ENCODE data around the gene SH3BGR.
"Not testable (repeated sequence)": the region's sequence is repeated elsewhere in the genome, so short reads cannot be mapped to it uniquely, and the experiment has no call there.

The SH3BGR gene

GRCh38 chr21:39451332-39452206 lies at the start of gene SH3BGR:
SH3BGR (plus strand) TSS chr21:39451970; CDS start chr21:39452097, 127 bp downstream.
- DNase-seq = no peak

- DNase-seq = no peak
Measured at GRCh38 chr21:39406065-39406464, 45.7 kb upstream of the SH3BGR start.

DNA sequence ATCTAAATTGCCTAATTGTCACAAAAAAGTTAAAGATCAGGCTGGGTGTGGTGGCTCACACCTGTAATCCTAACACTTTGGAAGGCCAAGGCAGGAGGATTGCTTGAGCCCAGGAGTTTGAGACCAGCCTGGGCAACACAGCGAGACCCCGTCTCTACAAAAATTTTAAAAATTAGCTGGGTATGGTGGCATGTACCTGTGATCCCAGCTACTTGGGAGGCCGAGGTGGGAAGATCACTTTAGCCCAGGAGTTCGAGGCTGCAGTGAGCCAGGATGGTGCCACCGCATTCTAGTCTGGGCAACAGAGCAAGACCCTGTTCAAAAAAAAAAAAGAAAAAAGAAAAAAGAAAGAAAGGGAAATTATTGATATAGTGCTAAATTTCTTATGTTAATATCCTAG lies 32.6 kb upstream of the SH3BGR start:
- DNase-seq = not testable (repeated sequence)

- no peak for DNase-seq
Measured at GRCh38 chr21:39422527-39423241, 29.1 kb upstream of the SH3BGR start.

DNA sequence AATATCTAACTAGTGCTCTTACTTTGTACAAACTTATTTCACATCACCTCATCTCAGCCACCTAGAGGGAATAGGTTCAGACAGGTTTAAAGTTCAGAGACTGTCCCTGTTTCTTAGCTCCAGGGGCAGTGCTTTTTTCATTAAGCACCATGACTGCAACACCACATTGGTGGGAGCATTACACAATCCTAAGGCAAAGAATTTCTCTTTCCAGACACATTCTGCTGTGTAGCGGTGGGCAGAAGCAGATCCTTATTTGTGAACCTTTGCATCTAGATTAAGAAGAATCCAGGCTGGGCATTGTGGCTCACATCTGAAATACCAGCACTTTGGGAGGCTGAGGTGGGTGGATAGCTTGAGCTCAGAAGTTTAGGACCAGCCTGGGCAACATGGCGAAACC lies 22.3 kb upstream of the SH3BGR start:
- no peak for DNase-seq

DNA sequence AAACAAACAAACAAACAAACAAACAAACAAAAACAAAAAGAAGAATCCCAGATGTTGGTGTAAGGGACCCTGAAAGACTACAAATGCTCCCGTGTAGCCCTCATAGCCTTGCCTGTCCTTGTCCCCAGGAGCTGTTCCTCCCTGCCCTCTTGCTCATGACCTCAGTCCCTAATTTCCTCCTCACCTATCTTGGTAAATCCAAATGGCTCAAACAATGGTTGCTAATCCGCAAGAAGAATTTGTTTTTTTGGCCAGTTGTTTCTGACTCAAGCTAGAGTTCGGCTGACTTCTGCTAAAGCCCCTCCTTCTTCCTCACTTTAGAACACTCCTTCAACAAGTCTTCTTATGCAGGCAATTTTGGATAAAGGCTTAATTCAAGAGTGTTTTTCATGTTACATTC lies 21.8 kb upstream of the SH3BGR start:
- no peak for DNase-seq

- no peak for DNase-seq
Measured at GRCh38 chr21:39430457-39430856, 21.3 kb upstream of the SH3BGR start.

DNA sequence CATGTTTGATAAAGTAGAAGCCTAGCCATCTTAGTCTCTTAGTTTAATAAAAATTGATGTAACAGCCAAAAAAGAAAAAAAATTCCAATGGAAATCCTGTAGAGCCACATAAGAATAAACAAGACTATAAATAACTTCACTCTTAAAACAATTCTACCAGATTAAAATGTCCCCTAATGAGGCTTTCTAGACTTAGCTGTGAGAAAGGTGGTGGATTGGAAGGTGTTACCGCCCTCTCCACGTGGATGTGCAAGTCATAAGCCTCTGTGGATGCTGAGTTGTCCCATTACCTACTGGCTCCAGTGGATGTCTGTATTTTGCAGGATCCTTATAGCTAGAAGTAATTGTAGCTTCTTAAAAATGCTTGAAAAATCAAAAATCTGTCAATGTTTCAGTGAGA lies 20.8 kb upstream of the SH3BGR start:
- no peak for DNase-seq

DNA sequence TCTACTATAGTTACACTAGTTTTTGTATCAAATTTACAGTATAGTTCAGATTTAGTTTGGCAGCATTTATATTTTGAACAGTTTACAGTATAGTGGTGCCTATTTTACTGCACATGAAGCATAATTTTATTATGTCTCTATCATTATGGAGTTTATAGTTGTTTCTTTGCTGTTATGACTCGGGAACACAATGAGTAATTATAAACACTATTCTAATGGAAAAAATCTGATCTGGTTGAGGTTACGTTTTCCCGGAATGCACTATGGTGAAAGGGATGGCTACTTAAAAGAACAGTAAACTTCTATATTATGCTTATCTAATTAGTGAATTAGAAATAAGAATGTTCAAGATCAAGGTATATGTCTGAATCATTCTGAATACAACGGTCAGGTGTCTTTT lies 16.8 kb upstream of the SH3BGR start:
- DNase-seq = no peak

GRCh38 chr21:39439232-39439631 lies 12.5 kb upstream of the SH3BGR start:
- no peak for DNase-seq

DNA sequence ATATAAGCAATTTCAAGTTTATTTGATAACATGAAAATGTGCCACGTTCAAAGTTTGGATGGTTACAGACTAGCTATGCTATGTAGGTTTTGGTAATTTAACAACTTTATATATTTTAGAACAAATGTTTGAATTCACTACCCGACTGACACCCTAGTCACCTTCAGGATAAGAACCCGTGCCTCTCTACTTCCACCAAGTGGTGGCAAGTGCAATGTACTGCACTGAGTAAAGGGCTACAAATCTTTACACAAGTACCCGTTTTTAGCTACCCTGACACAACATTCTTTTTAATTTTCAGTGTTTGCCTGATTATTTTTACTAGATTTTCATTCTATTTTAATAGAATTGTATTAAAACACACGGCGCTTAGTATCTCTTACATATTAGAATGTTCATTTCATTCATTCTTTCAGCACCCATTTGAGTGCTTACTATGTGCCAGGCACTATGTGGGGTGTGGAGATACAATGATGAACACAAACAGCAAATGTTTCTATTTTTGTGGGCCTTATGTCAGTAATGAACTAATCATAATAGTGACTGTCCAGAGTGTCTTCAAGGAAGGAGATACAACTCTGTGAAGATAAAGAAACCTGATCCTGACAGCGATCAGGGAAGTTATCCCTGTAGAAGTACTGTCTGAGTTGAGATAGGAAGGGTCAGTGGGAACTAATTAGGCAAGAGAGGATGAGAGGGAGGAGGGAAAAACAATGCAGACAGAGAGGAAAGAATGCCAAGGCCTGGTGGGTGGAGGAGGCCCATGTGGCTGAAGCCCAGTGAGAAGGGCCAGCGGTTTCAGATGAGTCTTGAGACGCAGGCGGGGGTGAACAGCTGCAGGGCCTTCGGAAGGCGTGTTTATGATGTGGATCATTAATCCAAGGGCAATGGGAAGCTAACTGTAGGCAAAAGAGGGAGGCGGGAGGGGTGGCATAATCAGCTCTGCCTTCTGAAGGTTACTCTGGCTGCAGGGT lies 10.0 kb upstream of the SH3BGR start:
- DNase-seq = peak; percentile 29

- no peak for DNase-seq
Measured at GRCh38 chr21:39444421-39445180, 7.2 kb upstream of the SH3BGR start.

DNA sequence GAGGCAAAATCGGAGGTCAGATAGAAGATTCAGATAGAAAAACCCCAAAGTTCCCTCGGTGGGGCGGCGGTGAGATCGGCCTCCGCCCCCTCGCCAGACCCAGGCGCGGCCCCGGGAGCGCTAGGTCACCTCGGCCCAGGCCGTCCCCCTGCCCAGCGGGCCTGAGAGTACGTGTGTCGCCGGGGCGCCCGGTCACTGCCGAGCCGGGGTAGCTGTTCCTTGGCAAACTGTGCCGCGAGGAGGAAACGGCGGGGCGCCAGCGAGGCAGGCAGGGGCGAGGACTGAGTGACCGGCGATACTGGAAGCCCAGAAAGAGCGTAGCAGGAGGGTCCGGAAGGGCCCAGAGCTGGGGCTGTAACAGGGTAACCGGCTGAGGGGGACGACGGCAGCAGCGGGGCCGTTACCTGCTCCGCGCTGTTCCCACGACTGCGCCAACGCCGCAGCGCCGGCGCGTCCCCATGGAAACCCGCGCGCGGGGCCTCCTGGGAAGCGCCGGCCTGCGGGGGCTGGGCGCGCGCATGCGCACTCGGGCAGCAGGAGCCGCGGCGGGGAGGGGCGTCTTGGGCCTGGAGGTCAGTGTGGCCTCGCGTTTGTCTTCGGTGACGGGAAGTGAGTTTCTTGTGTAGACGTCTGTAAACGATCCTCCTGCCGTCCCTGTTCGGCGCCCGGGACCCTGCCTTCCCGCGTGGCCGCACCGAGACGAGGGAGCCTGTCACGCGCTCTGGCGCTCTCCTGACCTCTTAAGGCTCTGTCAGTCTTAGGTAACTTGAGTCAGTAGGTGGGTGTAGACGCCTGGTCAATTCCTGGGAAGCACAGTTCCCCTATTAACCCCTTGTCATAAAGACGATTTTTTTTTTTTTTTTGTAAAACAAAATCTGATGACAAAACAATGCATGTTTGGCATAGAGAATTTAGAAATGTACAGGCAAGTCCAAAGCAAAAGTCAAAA lies 6.2 kb upstream of the SH3BGR start, which contains the start of gene LCA5L:
LCA5L (minus strand) TSS at position 458 of the 949 bp plus-strand sequence. CDS start 17,285 bp downstream, outside the sequence.
- peak; percentile 92 for DNase-seq

- DNase-seq = no peak
Measured at GRCh38 chr21:39447264-39447663, 4.5 kb upstream of the SH3BGR start.

- no peak for DNase-seq
Measured at GRCh38 chr21:39452207-39452969, 618 bp downstream of the SH3BGR start.

DNA sequence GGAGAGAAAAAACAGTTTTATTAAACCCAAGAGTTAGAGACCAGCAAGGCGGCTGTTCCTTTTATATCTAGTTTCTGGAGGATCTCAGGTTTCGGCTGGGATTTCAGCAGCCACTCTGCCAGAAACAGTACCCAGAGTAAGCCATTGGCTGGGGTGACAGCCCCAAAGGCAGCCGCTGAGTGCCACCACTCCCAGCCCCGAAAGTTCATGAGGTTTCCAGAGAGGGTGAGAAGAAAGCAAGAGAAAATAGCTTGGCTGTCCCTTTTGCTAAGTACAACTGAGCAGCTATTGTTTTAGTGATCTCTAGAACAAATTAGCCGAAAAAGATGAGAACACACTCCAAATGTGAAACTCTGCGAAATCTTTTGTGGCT lies 1.2 kb downstream of the SH3BGR start:
- DNase-seq = no peak

- DNase-seq = no peak
Measured at GRCh38 chr21:39453571-39454179, 1.9 kb downstream of the SH3BGR start.

- DNase-seq = no peak
Measured at GRCh38 chr21:39454949-39455668, 3.3 kb downstream of the SH3BGR start.

GRCh38 chr21:39456665-39457064 lies 4.9 kb downstream of the SH3BGR start:
- DNase-seq = no peak
